D341Med (cell line): ENCODE data around the gene TMEM219.
A peak's percentile ranks its signal among the peaks of the same experiment; 100 is the strongest.
"Not testable (repeated sequence)": the region's sequence is repeated elsewhere in the genome, so short reads cannot be mapped to it uniquely, and the experiment has no call there.

Experiments
- DNase-seq: peaks from one replicate; pipeline ENCODE4 v3.0.0; 2012; ENCODE audit warnings: low spot score

The TMEM219 gene

GRCh38 chr16:29951625-29952365 lies 10.1 kb upstream of the TMEM219 start:
- DNase-seq: no peak

- DNase-seq: no peak
Observed at GRCh38 chr16:29958756-29959155, 3.1 kb upstream of the TMEM219 start.

DNA sequence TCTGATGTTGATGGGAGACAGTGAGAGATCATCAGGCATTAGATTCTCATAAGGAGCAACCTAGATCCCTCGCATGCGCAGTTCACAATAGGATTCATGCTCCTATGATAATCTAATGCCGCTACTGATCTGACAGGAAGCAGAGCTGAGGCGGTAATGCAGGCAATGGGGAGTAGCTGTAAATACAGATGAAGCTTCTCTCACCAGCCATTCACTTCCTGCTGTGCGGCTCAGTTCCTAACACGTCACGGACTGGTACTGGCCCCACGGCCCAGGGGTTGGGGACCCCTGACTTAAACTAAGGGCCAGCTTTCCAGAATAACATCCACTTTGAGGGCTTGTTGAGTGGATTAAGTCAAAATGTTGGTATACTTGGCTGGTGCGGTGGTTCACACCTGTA lies 2.6 kb upstream of the TMEM219 start:
- no peak for DNase-seq

GRCh38 chr16:29959821-29960220 lies 2.1 kb upstream of the TMEM219 start:
- not testable (repeated sequence) for DNase-seq

DNA sequence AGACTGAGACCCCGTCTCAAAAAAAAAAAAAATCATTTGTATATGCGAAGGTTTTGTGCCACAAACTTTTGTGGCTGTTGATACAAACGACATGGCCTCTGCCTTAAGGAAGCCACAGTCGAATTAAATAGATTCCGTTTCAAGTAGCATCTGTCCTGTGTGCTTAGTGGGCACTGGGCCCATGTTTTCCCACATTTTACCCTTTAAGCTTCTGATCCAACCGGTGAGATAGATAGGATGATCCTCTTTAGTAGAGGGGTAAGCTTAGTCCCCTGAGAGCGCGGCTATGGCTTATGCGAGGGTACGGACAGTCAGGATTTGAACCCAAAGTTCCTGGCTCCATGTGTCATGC lies 776 bp upstream of the TMEM219 start:
- DNase-seq: peak; percentile 76

DNA sequence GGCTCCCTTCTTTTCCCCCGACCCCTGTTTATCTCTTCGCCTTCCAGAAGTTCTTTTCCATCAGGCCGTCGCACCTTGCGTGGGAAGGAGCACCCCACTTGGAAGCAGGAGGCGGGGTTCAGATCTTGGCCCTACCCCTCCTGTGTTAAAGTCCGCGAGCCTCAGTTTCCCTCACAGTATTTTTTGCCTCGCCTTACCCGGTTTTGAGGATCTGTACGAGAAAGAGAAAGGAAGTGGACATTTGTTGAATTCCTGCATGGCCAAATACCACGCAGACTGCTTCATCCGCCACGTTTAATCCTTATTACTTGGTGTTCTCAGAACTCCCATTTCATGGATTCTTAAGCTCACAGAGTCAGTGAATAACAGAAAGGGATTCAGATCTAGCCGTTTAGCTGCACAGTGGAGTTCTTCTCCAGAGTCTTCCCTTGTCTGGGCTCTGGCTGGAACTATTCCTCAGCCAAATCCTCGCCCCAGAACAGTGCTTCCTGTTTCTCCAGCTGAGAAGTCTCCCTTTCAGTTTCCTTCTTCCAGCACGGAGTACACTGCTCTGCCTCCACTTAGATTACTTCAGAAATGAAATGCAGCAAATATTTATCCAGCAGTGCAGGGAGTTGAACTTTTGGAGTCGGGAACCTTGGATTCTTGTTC lies 590 bp downstream of the TMEM219 start:
- DNase-seq: no peak

GRCh38 chr16:29963021-29963743 lies 1.3 kb downstream of the TMEM219 start:
- DNase-seq: no peak

GRCh38 chr16:29968205-29968604 lies 6.3 kb downstream of the TMEM219 start:
- no peak for DNase-seq

DNA sequence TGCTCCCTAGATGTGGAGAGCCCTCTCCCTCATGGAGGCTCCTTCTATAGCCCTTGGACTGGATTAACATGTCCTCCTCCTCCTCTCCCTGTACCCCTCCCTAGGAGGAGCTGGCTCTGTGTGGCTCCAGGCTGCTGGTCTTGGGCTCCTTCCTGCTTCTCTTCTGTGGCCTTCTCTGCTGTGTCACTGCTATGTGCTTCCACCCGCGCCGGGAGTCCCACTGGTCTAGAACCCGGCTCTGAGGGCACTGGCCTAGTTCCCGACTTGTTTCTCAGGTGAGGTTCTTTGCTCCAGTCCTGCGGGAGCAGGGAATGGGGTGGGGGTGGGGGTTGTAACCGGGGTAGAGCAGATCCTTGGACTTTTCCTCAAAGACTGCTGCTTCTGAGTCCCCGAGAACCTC lies 9.4 kb downstream of the TMEM219 start:
- no peak for DNase-seq

GRCh38 chr16:29972500-29972899 lies 10.6 kb downstream of the TMEM219 start:
- DNase-seq: no peak

DNA sequence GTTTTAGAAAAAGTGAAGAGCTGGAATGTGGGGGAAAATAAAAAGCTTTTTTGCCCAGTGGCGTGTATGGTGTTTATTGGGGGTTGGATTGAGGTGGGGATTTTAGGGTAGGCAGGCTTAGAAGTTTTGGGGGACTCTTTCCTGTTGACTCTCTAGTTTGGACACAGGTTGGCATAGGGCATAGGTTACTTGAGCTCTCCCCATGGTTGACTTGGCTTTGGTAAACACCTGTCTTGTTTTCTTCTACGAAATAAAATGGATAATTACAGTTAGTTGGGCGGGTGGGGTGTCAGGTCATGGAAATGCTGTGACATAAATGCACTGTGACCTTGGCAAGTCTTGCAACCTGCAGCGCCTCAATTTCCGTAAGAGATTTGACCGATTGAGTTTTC lies 11.1 kb downstream of the TMEM219 start:
- no peak for DNase-seq

GRCh38 chr16:29973384-29974246 lies 11.7 kb downstream of the TMEM219 start, which contains the start of gene TAOK2:
Gene TAOK2 (plus strand): TSS chr16:29973868. CDS start chr16:29977773, 3,905 bp downstream.
- peak; percentile 98 for DNase-seq

GRCh38 chr16:29974291-29975133 lies 12.6 kb downstream of the TMEM219 start:
- DNase-seq: no peak

DNA sequence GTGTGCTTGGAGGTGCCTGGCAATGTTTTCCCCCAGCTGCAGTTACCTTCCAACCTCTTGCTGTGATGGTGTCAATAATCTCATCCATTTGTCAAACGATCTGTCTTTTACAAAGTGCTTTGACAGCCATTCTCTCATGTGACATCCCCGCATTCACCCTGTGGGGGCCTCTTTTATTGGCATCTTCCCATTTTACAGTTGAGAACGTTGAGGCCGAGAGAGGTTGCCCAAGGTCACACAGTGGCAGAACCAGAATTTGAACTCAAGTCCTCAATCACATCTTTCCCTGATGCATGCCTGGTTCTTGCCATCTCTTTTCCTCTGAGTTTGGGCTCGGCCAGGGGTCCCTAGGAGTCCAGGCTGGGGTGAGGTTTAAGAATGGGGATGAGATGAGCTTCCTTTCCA lies 13.3 kb downstream of the TMEM219 start:
- DNase-seq: no peak

- DNase-seq: no peak
Observed at GRCh38 chr16:29975811-29976511, 14.1 kb downstream of the TMEM219 start.

GRCh38 chr16:29977063-29977825 lies 15.4 kb downstream of the TMEM219 start:
- DNase-seq: peak; percentile 5

DNA sequence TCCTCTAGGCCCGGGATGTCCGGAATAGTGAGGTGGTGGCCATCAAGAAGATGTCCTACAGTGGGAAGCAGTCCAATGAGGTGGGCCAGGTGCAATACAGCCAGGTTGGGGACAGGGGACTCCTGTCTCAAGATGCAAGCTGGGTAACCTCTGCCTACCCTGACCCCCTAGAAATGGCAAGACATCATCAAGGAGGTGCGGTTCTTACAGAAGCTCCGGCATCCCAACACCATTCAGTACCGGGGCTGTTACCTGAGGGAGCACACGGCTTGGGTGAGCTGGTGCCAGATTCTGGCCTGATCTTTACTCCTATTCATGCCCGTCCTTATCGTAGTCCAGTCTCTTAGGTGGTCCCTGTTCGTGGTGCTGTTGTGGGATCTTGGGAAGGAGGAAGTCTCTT lies 16.2 kb downstream of the TMEM219 start:
- DNase-seq: no peak

DNA sequence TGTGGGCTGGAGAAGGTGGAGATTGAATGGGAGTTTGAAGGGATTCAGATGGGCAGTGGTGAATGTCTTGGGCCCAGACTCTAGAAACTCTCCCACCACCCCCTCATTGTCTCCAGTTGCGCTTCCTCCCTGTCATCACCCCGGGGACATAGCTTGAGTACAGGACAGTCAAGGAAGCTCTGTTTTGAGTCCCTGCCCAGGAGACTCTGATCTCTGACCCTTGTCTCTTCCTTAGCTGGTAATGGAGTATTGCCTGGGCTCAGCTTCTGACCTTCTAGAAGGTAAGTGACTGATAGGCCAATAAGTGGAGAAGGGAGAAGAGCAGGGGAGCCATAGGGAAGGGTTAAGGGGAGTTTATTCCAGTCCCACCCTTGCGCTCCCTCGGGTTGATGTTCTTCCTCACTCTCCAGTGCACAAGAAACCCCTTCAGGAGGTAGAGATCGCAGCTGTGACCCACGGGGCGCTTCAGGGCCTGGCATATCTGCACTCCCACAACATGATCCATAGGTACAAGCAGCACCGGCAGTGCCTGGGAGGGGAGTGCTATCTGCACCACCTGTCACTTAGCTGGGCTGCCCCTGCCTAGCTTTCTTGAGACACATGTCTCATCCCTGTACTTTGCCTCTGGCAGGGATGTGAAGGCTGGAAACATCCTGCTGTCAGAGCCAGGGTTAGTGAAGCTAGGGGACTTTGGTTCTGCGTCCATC lies 16.8 kb downstream of the TMEM219 start:
- DNase-seq: peak; percentile 5
